HepG2 (cell line): ENCODE measurements around the gene KIAA0408. TPM values are rescaled to one million over a fixed set of nuclear protein-coding genes. Genes with fewer than 3 reads are reported as not detected.

Experiments used
- ATAC-seq: fragments of 200-7000 bp; cut with Tn5 transposase; 3 replicates; pipeline ENCODE4 v1.9.1; 2020; ENCODE audit warnings: mild to moderate bottlenecking, moderate library complexity
- BruUV-seq: library from RNA; stranded (reverse); fragments of 400-500 nt; replicated peaks from 2 replicates; lab custom pipeline; 2021; lab: Mats Ljungman, UMichigan
- CTCF ChIA-PET: fragments of 300-600 bp; formaldehyde crosslinking; extraction: SDS; loops from one replicate; lab custom pipeline; 2021; ENCODE audit warnings: low total read pairs, inconsistent platforms, low intra/inter-chr PET ratio; lab: Yijun Ruan, JAX
- POLR2A ChIA-PET: fragments of 350-600 bp; sonication (Branson Sonifier 250); formaldehyde crosslinking; loops from one replicate; lab custom pipeline; 2020; ENCODE audit warnings: antibody characterized with exemption, inconsistent platforms; lab: Yijun Ruan, JAX
- DNase-seq: peaks from one replicate; pipeline ENCODE4 v3.0.0-alpha.2; 2015; ENCODE audit warnings: low spot score
- FAIRE-seq: peaks from 3 replicates; lab custom pipeline; 2011; peaks lifted over from hg19 to GRCh38; lab: Jason Lieb, UNC
- H2AFZ ChIP-seq: one replicate; pipeline ENCODE4 v1.6.1; 2011; ENCODE audit warnings: low read length, inconsistent platforms
- H3K27ac ChIP-seq: fragments of 300-600 bp; 3 replicates; pipeline ENCODE4 v1.8.0; 2011; ENCODE audit warnings: mixed run types, mild to moderate bottlenecking, mixed read lengths, low read length, inconsistent platforms; ENCODE audit not compliant: insufficient read depth; ENCODE audit errors: extremely low read length
- H3K27me3 ChIP-seq, 2 experiments: fragments of 200-600 bp in 1 of 2; 2 replicates in 1 of 2; 3 replicates in 1 of 2; pipeline versions ENCODE4 v1.6.0 to v1.8.0; 2011; ENCODE audit warnings: low read length in 2 of 2, mild to moderate bottlenecking in 2 of 2, moderate library complexity in 2 of 2, inconsistent platforms in 1 of 2; ENCODE audit not compliant: insufficient read depth in 2 of 2, control insufficient read depth in 1 of 2
- H3K36me3 ChIP-seq, 2 experiments: fragments of 200-600 bp in 1 of 2; replicated peaks in 1 of 2; 2 replicates in 1 of 2; 3 replicates in 1 of 2; pipeline versions ENCODE4 v1.5.1 to v1.8.0; 2011; ENCODE audit warnings: low read length in 2 of 2, inconsistent platforms in 1 of 2; ENCODE audit not compliant: insufficient read depth in 2 of 2, control insufficient read depth in 1 of 2
- H3K4me1 ChIP-seq: 2 replicates; pipeline ENCODE4 v1.5.1; 2012; ENCODE audit warnings: low read length, inconsistent platforms; ENCODE audit not compliant: insufficient read depth
- H3K4me2 ChIP-seq: 2 replicates; pipeline ENCODE4 v1.6.0; 2011; ENCODE audit warnings: low read depth, low read length, inconsistent platforms
- H3K4me3 ChIP-seq, 3 experiments: fragments of 200-600 bp in 1 of 3; sonication (generic), shearing (Covaris generic) in 1 of 3; replicated peaks in 1 of 3; 2 replicates each; pipeline ENCODE4 v1.5.1; 2011 to 2016; ENCODE audit warnings: low read length in 3 of 3, inconsistent platforms in 2 of 3, low read depth in 2 of 3, mild to moderate bottlenecking in 2 of 3, control low read depth in 1 of 3, mixed read lengths in 1 of 3; ENCODE audit not compliant: insufficient read depth in 1 of 3
- H3K79me2 ChIP-seq: one replicate; pipeline ENCODE4 v1.6.1; 2011; ENCODE audit warnings: low read length, inconsistent platforms; ENCODE audit not compliant: insufficient read depth
- H3K9ac ChIP-seq: 2 replicates; pipeline ENCODE4 v1.6.0; 2011; ENCODE audit warnings: mild to moderate bottlenecking, low read depth, low read length, inconsistent platforms; ENCODE audit not compliant: insufficient read depth
- H3K9me3 ChIP-seq: 2 replicates; pipeline ENCODE4 v1.5.1; 2012; ENCODE audit warnings: mild to moderate bottlenecking, low read length
- H4K20me1 ChIP-seq: 2 replicates; pipeline ENCODE4 v1.6.0; 2011; ENCODE audit warnings: inconsistent platforms, mild to moderate bottlenecking, low read length, moderate library complexity; ENCODE audit not compliant: insufficient read depth
- ADNP ChIP-seq: sonication (generic); formaldehyde crosslinking; IDR thresholded peaks from 2 replicates; pipeline ENCODE4 v1.4.0; 2020; ENCODE audit warnings: missing genetic modification reagents
- DMTF1 ChIP-seq: sonication (generic); formaldehyde crosslinking; IDR thresholded peaks from 2 replicates; pipeline ENCODE4 v1.4.0; 2020; ENCODE audit warnings: mild to moderate bottlenecking, missing genetic modification reagents
- EZH2 ChIP-seq: conservative IDR thresholded peaks from 2 replicates; pipeline ENCODE4 v1.6.1; 2012; ENCODE audit warnings: mild to moderate bottlenecking, low read depth, low read length, moderate library complexity
- HCFC1 ChIP-seq: fragments of 150-350 bp; IDR thresholded peaks from 2 replicates; pipeline ENCODE4 v1.6.1; 2014; ENCODE audit warnings: low read depth, low read length
- HOXA9 ChIP-seq: sonication (generic); formaldehyde crosslinking; IDR thresholded peaks from 2 replicates; pipeline ENCODE4 v1.8.1; 2022; ENCODE audit warnings: missing genetic modification reagents, mild to moderate bottlenecking, moderate library complexity, borderline replicate concordance
- PAXIP1 ChIP-seq: sonication (generic); formaldehyde crosslinking; conservative IDR thresholded peaks from 2 replicates; pipeline ENCODE4 v1.4.0; 2020; ENCODE audit warnings: mild to moderate bottlenecking, missing genetic modification reagents, moderate library complexity
- PTBP1 ChIP-seq: fragments of 200-400 bp; formaldehyde crosslinking; IDR thresholded peaks from 2 replicates; pipeline ENCODE4 v1.6.1; 2018; ENCODE audit warnings: low read length, low read depth; ENCODE audit not compliant: poor library complexity, severe bottlenecking
- SALL2 ChIP-seq: sonication (generic); formaldehyde crosslinking; IDR thresholded peaks from 2 replicates; pipeline ENCODE4 v1.8.1; 2023; ENCODE audit warnings: mild to moderate bottlenecking, missing genetic modification reagents, inconsistent platforms
- STAT6 ChIP-seq: sonication (generic); formaldehyde crosslinking; IDR thresholded peaks from 2 replicates; pipeline ENCODE4 v1.4.0; 2020; ENCODE audit warnings: missing genetic modification reagents, mild to moderate bottlenecking, borderline replicate concordance
- ZFYVE20 ChIP-seq: sonication (generic); formaldehyde crosslinking; IDR thresholded peaks from 2 replicates; pipeline ENCODE4 v1.8.0; 2023; ENCODE audit warnings: low read depth, mild to moderate bottlenecking, moderate library complexity, missing genetic modification reagents, borderline replicate concordance
- ZNF292 ChIP-seq: sonication (generic); formaldehyde crosslinking; IDR thresholded peaks from 2 replicates; pipeline ENCODE4 v1.8.1; 2022; ENCODE audit warnings: mild to moderate bottlenecking, low read depth, missing genetic modification reagents, borderline replicate concordance
- ZNF513 ChIP-seq: sonication (generic); formaldehyde crosslinking; conservative IDR thresholded peaks from 2 replicates; pipeline ENCODE4 v1.5.0; 2020; ENCODE audit warnings: missing genetic modification reagents
- ZNF644 ChIP-seq: IDR thresholded peaks from 2 replicates; pipeline ENCODE4 v1.6.1; 2016; ENCODE audit warnings: low read depth
- WGBS: methylation state at CpG from one replicate; pipeline ENCODE4 v1.1.6; 2017; ENCODE audit warnings: low lambda C conversion rate; 5-methylcytosine and 5-hydroxymethylcytosine counted together
- in situ Hi-C: cut with HindIII; loops from 2 replicates; pipeline ENCODE4 v1.10.0; 2017; ENCODE audit warnings: low pct_unique_long_range_greater_than_20kb; ENCODE audit not compliant: extremely low pct_ligation_motif_present
- intact Hi-C: fragments of 100-400 bp; cut with micrococcal nuclease; formaldehyde crosslinking; loops from one replicate; pipeline ENCODE4 v1.10.0; 2022; ENCODE audit not compliant: unreplicated experiment
- polyA plus RNA-seq, 8 experiments: library from polyadenylated mRNA; depleted of rRNA in 3 of 8; stranded (reverse) in 7 of 8; unstranded in 1 of 8; fragments of >200 nt; fragmentation: Illumina TruSeq in 4 of 8; extraction: Trizol in 4 of 8; gene quantifications; 2 replicates each; pipeline versions ENCODE4 v1.2.1 to v1.2.3, GENCODE V29; 2011 to 2016; ENCODE audit warnings: low read depth in 4 of 8, missing spikeins in 1 of 8, mixed read lengths in 1 of 8; ENCODE audit not compliant: insufficient read depth in 1 of 8
- total RNA-seq, 5 experiments: library from RNA; depleted of rRNA; stranded (reverse); fragments of >200 nt; fragmentation: Illumina TruSeq; extraction: Trizol; gene quantifications; 2 replicates each; pipeline ENCODE4 v1.2.3, GENCODE V29; 2016; ENCODE audit warnings: low read depth in 1 of 5

Gene KIAA0408
- total and polyA plus RNA-seq, 2 of the 13 experiments (the other 11 are each of a cell fraction or from before 2014, with no cell fraction given): not detected

GRCh38 chr6:127420556-127420955 is 38.6 kb downstream of the KIAA0408 start (continued):
- TF ChIP-seq ZFYVE20 (CRISPR knock-in tag) (no peak), SALL2 (CRISPR knock-in tag) (no peak), DMTF1 (CRISPR knock-in tag) (no peak), ZNF644 (peak; percentile 47; the same call in 1 of the 2 replicates)

GRCh38 chr6:127415096-127415495 is 44.1 kb downstream of the KIAA0408 start:
- no peak for DNase-seq
- CTCF ChIA-PET: no interaction called here
- Histone ChIP-seq H2AFZ (no peak overlapping the region), H3K4me3 (no peak overlapping the region), H3K27me3 (no peaks in the 10 kb centered on the region), H3K9ac (no peak overlapping the region), H3K4me2 (no peak overlapping the region), H3K36me3 (no peaks in the 10 kb centered on the region), H3K9me3 (no peaks in the 10 kb centered on the region), H3K27ac (no peak overlapping the region), H3K79me2 (no peaks in the 10 kb centered on the region), H4K20me1 (no peaks in the 10 kb centered on the region), H3K4me1 (peaks cover 13% of the 10 kb centered on the region)
- FAIRE-seq: no peak
- ATAC-seq: no peak
- BruUV-seq: no TSS peak
- WGBS: 46% methylated on average over 2 of the region's 2 CpGs
- in situ Hi-C loops (no loop called here), intact Hi-C loops (no loop called here)
- POLR2A ChIA-PET: no interaction called here
- TF ChIP-seq STAT6 (CRISPR knock-in tag) (no peak), EZH2 (no peak), HOXA9 (CRISPR knock-in tag) (no peak), PTBP1 (no peak), HCFC1 (no peak), ADNP (CRISPR knock-in tag) (no peak), PAXIP1 (CRISPR knock-in tag) (no peak), ZNF292 (no peak), ZNF513 (CRISPR knock-in tag) (no peak)
